ENCODE measurements around the gene MYO5A.
"Not testable (repeated sequence)": the region's sequence is repeated elsewhere in the genome, so short reads cannot be mapped to it uniquely, and the experiment has no call there.

Gene MYO5A

DNA sequence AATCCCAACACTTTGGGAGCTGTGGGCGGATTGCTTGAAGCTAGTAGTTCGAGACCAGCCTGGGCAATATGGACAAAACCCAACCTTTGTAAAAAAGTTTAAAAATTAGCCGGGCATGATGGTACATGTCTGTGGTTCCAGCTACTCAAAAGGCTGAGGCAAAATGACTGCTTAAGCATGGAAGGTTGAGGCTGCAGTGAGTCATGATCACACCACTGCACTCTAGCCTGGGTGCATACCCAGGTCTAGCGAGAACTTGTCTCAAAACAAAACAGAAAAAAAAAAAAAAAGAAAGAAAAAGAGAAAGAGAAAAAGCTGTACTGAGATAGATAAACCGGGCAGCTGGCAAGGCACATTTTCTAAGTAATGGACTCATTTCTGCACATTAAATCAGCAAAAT is 29.5 kb upstream of the MYO5A start:
- Histone ChIP-seq H2AFZ (ENCODE audit: low read depth, low read length) (no peak overlapping the region), H3K4me1 (ENCODE audit: insufficient read depth, low read length) (no peaks in the 10 kb centered on the region), H3K9me3 (ENCODE audit: low read length) (peaks cover 1% of the 10 kb centered on the region), H3K4me3 (ENCODE audit: low read length) (no peak overlapping the region), H3K27me3 (ENCODE audit: insufficient read depth, low read length) (no peaks in the 10 kb centered on the region), H3K36me3 (ENCODE audit: insufficient read depth, low read length) (peaks cover 44% of the 10 kb centered on the region)

DNA sequence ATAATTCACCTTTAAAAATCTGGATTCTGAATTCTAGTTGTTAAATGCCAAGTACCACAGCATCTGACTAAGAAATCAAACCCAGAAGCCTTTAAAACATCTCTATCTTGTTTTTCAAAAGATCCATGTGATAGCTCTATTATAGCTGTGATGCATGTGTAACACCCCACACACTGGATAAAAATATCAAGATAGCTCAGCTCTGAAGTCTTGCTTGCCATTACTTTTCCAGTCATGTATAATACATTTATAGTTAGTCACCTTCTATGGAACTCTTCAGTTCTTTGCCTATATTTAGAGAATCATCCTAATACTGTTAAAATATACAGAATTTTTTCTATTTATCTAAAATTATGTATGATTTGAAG is 28.6 kb upstream of the MYO5A start:
- H3K4me3 ChIP-seq (ENCODE audit: low read length), result no peak overlapping the region
- H2AFZ ChIP-seq (ENCODE audit: low read depth, low read length), result no peak overlapping the region
- H3K4me1 ChIP-seq (ENCODE audit: insufficient read depth, low read length), result no peaks in the 10 kb centered on the region
- H3K9me3 ChIP-seq (ENCODE audit: low read length), result peaks cover 1% of the 10 kb centered on the region
- H3K27me3 ChIP-seq (ENCODE audit: insufficient read depth, low read length), result no peaks in the 10 kb centered on the region
- H3K36me3 ChIP-seq (ENCODE audit: insufficient read depth, low read length), result peaks cover 52% of the 10 kb centered on the region

DNA sequence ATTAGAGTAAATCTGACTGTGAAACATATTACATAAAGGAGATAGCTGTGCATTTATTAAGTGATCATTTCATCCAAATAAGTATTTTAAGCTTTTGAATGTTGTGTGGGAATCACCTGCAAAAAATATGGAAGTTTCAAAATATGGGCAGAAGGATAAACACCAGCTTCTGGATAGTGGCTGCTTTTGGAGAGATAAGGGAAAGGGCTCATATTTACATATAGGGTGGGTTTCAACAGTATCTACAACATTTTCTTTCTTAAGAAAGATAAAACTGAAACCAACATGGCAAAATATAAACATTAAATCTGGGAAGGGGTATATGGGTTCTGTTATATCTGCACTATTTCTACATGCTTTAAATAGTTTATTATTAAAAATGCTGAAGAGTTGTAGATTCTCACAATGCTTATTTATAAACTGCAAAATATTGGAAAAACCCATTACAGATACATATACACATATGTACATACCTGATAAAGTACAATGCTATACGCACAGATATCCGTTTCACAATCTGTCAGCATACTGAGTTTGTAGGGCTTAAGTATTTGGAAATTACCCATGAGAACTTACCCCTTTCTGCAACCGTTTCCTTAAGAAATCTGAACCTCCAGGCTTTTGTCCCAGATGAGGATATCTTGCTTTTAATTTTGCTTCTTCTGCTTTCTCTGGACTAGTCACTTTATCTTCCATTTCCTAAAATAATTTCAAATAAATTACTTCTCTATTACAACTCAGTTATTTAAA is 28.0 kb upstream of the MYO5A start:
- Histone ChIP-seq H3K36me3 (ENCODE audit: insufficient read depth, low read length) (peaks cover 57% of the 10 kb centered on the region), H3K4me3 (ENCODE audit: low read length) (no peak overlapping the region), H3K4me1 (ENCODE audit: insufficient read depth, low read length) (no peaks in the 10 kb centered on the region), H3K27me3 (ENCODE audit: insufficient read depth, low read length) (no peaks in the 10 kb centered on the region), H2AFZ (ENCODE audit: low read depth, low read length) (no peak overlapping the region), H3K9me3 (ENCODE audit: low read length) (peaks cover 1% of the 10 kb centered on the region)

DNA sequence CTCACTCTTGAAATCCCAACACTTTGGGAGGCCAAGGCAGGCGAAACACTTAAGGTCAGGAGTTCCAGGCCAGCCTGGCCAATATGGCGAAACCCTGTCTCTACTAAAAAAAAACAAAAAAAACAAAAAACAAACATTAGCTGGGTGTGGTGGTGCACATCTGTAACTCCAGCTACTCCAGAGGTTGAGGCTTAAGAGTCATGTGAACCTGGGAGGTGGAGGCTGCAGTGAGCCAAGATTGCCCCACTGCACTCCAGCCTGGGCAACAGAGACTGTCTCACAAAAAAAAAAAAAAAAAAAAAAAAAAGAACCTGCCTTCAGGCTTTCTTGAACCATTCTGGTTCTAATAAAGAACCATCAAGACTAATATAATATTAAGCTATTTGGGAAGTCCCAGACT is 23.6 kb upstream of the MYO5A start:
- peaks cover 83% of the 10 kb centered on the region for H3K36me3 ChIP-seq (ENCODE audit: insufficient read depth, low read length)
- H3K4me1 ChIP-seq (ENCODE audit: insufficient read depth, low read length), result no peaks in the 10 kb centered on the region
- no peaks in the 10 kb centered on the region for H3K9me3 ChIP-seq (ENCODE audit: low read length)
- no peaks in the 10 kb centered on the region for H3K27me3 ChIP-seq (ENCODE audit: insufficient read depth, low read length)
- no peak overlapping the region for H2AFZ ChIP-seq (ENCODE audit: low read depth, low read length)
- no peak overlapping the region for H3K4me3 ChIP-seq (ENCODE audit: low read length)

DNA sequence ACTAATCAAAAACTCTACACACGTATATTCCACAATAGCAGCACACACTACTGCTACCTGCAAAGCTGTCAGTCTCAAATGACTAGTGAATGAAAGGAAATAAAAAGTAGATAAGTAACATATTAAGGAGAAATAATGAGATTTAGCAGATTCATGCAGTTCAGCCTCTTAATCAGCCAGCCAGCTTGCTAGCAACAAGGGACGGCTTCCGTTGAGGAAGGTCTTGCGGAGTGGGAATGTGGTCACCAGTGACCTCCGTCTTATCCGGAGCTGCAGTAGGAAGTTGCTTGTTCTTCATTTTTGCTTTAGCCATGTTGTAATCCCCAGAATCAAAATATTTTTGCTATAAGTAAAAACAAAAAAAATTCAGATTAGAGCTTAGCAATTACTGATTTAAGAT is 23.1 kb upstream of the MYO5A start:
- Histone ChIP-seq H3K4me1 (ENCODE audit: insufficient read depth, low read length) (no peaks in the 10 kb centered on the region), H2AFZ (ENCODE audit: low read depth, low read length) (no peak overlapping the region), H3K9me3 (ENCODE audit: low read length) (no peaks in the 10 kb centered on the region), H3K36me3 (ENCODE audit: insufficient read depth, low read length) (peaks cover 81% of the 10 kb centered on the region), H3K4me3 (ENCODE audit: low read length) (no peak overlapping the region), H3K27me3 (ENCODE audit: insufficient read depth, low read length) (no peaks in the 10 kb centered on the region)

DNA sequence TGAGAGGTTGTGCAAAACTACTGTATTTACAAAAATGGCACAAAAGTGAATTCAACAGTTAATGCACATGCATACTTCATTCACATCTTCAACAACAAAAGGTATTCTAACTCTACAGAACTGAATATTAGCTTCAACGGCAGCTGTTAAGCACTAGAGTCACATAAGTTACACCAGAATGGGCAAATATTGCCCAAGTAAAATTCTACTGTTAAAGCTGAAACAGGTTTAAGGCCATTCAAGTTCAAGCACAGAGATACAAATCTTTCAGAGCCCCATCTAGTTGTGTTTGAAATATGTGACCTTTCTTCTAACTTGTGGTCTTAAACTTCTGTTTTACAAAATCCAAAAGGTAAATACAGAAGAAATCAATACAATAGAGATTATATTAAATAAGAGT is 22.5 kb upstream of the MYO5A start:
- H3K4me3 ChIP-seq (ENCODE audit: low read length); H3K9me3 ChIP-seq (ENCODE audit: low read length); H3K27me3 ChIP-seq (ENCODE audit: insufficient read depth, low read length); H3K4me1 ChIP-seq (ENCODE audit: insufficient read depth, low read length); H2AFZ ChIP-seq (ENCODE audit: low read depth, low read length): not testable (repeated sequence)
- H3K36me3 ChIP-seq (ENCODE audit: insufficient read depth, low read length), result peaks cover 81% of the 10 kb centered on the region

DNA sequence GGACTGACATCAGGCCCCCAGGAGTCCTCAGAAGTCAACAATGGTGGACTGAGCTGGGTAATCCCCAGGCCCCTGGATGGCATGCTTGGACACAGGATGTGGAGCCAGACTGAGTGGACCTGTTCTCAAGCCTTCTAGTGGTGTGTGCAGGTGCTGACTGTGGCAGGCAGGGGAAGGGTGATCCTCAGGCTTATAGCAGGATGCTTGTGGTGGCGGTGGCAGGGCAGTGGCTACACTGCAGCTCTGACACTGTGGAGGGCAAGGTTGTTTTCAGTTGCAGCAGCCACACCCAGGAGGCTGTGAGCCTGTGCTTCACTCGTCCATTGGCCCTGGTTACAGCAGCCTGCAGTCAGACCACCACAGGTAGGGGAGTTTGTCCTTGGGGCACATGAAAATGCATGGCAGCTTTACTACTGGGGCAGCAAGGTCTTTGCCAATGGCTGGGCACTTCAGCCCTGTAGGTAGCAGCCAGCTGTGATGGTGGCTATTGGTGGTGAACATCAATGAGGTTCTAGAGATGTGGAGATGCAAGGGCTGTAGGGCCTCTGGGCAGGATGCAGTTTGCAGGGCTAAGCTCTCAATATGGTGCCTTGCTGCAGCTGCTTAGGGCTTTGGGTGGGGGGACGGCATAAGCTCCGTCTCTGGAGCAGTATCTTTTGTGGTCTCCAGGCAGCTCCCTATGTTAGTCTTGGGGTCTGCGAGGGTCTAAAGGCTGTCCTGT is 17.5 kb upstream of the MYO5A start:
- Histone ChIP-seq H2AFZ (ENCODE audit: low read depth, low read length) (no peak overlapping the region), H3K36me3 (ENCODE audit: insufficient read depth, low read length) (peaks cover 39% of the 10 kb centered on the region), H3K9me3 (ENCODE audit: low read length) (peaks cover 5% of the 10 kb centered on the region), H3K27me3 (ENCODE audit: insufficient read depth, low read length) (no peaks in the 10 kb centered on the region), H3K4me3 (ENCODE audit: low read length) (no peak overlapping the region), H3K4me1 (ENCODE audit: insufficient read depth, low read length) (no peaks in the 10 kb centered on the region)

DNA sequence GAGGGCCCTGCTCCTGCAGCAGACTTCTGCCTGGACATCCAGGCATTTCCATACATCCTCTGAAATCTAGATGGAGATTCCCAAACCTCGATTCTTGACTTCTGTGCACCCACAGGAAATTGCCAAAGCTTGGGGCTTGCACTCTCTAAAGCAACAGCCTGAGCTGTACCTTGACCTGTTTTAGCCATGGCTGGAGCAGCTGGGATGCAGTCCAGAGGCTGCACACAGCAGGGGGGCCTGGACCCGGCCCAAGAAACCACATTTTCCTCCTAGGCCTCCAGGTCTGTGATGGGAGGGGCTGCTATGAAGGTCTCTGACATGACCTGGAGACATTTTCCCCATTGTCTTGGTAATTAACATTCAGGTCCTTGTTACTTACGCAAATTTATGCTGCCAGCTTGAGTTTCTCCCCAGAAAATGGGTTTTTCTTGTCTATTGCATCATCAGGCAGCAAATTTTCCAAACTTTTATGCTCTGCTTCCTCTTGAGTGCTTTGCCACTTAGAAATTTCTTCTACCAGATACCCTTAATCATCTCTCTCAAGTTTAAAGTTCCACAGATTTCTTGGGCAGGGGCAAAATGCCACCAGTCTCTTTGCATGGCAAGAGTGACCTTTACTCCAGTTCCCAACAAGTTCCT is 11.8 kb upstream of the MYO5A start:
- Histone ChIP-seq H3K36me3 (ENCODE audit: insufficient read depth, low read length) (no peaks in the 10 kb centered on the region), H2AFZ (ENCODE audit: low read depth, low read length) (no peak overlapping the region), H3K27me3 (ENCODE audit: insufficient read depth, low read length) (no peaks in the 10 kb centered on the region), H3K9me3 (ENCODE audit: low read length) (no peaks in the 10 kb centered on the region), H3K4me1 (ENCODE audit: insufficient read depth, low read length) (no peaks in the 10 kb centered on the region), H3K4me3 (ENCODE audit: low read length) (no peak overlapping the region)

DNA sequence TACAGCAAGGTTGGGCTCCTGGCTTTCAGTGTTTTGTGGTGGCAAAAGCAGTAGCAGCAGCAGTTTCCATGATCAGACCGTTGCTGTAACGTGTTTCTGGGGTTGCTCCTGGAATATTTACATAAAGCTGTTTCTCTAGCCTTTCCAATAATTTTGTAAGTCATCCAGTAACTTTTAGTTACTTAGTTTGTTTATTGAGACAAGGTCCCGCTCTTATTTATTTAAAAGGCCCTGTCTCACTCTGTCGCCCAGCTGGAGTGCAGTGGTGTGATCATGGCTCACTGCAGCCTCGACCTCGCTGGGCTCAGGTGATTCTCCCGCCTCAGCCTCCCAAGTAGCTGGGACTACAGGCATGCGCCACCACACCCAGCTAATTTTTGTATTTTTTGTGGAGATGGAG is 8.8 kb upstream of the MYO5A start:
- Histone ChIP-seq H2AFZ (ENCODE audit: low read depth, low read length) (no peak overlapping the region), H3K4me3 (ENCODE audit: low read length) (no peak overlapping the region), H3K36me3 (ENCODE audit: insufficient read depth, low read length) (no peaks in the 10 kb centered on the region), H3K4me1 (ENCODE audit: insufficient read depth, low read length) (no peaks in the 10 kb centered on the region), H3K9me3 (ENCODE audit: low read length) (no peaks in the 10 kb centered on the region), H3K27me3 (ENCODE audit: insufficient read depth, low read length) (no peaks in the 10 kb centered on the region)

DNA sequence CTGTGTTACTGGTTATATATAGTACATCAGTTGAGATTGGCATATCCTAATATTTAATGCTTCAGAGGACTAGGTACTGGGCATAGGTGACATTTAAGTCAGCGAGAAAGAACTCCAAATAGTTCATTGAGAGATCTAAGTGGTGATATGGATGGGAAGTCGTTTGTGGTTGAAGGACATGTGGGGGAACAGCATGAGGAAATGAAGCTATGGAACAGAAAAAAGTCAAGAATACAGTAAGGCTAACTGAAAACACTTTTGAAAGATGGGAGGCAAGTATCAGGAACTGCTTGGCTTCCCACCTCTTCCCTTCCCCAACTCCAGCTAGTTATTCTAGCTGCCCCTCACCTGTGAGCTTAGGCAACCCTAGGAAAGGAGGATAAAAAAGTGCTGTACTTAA is 3.7 kb upstream of the MYO5A start:
- Histone ChIP-seq H3K9me3 (ENCODE audit: low read length) (no peaks in the 10 kb centered on the region), H3K36me3 (ENCODE audit: insufficient read depth, low read length) (no peaks in the 10 kb centered on the region), H2AFZ (ENCODE audit: low read depth, low read length) (no peak overlapping the region), H3K4me1 (ENCODE audit: insufficient read depth, low read length) (peaks cover 17% of the 10 kb centered on the region), H3K27me3 (ENCODE audit: insufficient read depth, low read length) (peaks cover 3% of the 10 kb centered on the region), H3K4me3 (ENCODE audit: low read length) (no peak overlapping the region)

DNA sequence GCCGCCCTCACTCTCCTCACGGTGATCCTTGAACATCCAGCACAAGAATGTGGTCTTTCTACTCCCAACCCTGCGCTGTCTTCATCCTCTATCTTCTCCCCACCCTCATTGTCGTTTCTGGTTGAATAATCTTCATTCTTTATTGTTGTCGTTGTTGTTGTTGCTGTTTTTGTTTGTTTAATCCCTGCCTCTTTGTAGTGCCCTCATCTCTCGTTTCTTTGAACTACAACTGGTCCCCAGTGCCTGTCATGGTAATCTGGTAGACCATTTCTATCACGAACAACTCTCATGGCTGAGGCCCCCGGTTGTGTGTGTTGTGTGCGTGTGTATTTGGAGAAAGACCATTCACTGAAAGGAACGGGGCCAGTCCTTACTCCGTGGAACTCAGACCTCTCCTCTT is 1.3 kb upstream of the MYO5A start:
- H2AFZ ChIP-seq (ENCODE audit: low read depth, low read length), result peak overlapping the region; percentile 100
- peaks cover 3% of the 10 kb centered on the region for H3K27me3 ChIP-seq (ENCODE audit: insufficient read depth, low read length)
- no peaks in the 10 kb centered on the region for H3K9me3 ChIP-seq (ENCODE audit: low read length)
- peak overlapping the region; percentile 97 for H3K4me3 ChIP-seq (ENCODE audit: low read length)
- H3K4me1 ChIP-seq (ENCODE audit: insufficient read depth, low read length), result peaks cover 19% of the 10 kb centered on the region
- no peaks in the 10 kb centered on the region for H3K36me3 ChIP-seq (ENCODE audit: insufficient read depth, low read length)

DNA sequence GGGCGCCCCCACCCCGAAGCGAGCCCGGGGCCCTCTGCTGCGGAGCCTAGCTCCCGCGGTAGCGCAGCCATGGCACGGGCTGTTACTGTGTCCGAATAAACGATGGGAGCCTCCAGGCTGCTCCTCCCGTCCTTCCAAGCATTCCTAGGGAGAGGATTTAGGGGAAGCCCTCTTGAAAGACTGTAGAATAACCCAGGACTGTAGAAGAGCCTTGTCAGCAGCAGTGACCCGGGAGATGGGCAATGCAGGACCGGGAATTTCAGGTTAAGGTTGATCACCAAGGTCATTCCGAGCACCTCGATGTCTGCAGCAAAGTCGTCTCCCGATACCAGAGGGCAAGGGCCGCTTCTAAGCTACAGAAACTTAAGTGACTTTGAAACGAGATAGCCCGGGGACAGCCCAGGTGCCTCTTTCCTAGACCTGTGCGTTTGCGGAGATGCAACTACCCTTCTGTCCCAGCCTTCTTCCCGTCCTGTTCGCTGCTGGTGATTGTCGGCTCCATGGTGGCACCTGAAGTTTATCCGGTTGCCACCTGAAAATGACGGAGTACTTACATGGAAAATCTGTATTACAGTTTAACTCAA is 753 bp upstream of the MYO5A start:
- Histone ChIP-seq H3K36me3 (ENCODE audit: insufficient read depth, low read length) (no peaks in the 10 kb centered on the region), H2AFZ (ENCODE audit: low read depth, low read length) (peak overlapping the region; percentile 100), H3K4me3 (ENCODE audit: low read length) (peak overlapping the region; percentile 97), H3K4me1 (ENCODE audit: insufficient read depth, low read length) (peaks cover 19% of the 10 kb centered on the region), H3K9me3 (ENCODE audit: low read length) (no peaks in the 10 kb centered on the region), H3K27me3 (ENCODE audit: insufficient read depth, low read length) (peaks cover 3% of the 10 kb centered on the region)

DNA sequence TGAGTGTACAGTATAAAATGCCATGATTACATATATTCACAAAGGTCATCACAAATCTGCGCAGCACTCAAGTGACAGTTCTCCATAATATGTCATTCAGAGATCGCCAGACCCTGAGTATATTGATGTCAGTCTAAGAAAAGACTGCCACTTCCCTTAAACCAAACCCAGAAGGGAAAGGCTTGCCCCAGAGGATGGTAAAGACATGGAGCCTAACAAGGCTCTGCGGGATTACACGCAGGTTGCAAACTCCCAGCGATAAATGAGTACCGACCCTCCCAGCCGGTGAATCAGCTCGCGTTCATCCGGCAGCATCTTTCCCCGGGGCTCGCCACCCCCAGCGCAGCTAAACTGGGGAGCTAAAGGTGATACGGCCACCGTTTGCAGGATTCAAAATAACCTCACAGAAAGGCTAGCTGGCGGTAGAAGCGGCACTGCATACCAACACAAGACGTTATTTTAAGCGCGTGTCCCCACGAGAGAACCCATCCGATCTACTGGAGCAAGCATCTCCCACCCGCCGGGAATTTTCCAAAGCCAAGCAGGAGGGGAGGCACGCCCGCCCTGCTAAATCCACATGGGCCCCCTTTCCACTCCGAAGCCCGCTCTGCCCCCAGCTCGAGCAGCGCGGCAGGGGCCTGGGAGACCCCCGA is 643 bp downstream of the MYO5A start:
- H3K9me3 ChIP-seq (ENCODE audit: low read length), result no peaks in the 10 kb centered on the region
- peaks cover 3% of the 10 kb centered on the region for H3K27me3 ChIP-seq (ENCODE audit: insufficient read depth, low read length)
- H2AFZ ChIP-seq (ENCODE audit: low read depth, low read length), result peak overlapping the region; percentile 83
- no peaks in the 10 kb centered on the region for H3K36me3 ChIP-seq (ENCODE audit: insufficient read depth, low read length)
- H3K4me3 ChIP-seq (ENCODE audit: low read length), result peak overlapping the region; percentile 97
- H3K4me1 ChIP-seq (ENCODE audit: insufficient read depth, low read length), result peaks cover 19% of the 10 kb centered on the region

Data from neuron (in vitro differentiated cells).